ENCODE data around the gene DOCK8. TPM values are rescaled to one million over a fixed set of nuclear protein-coding genes. Genes with fewer than 3 reads are reported as not detected.
A peak's percentile ranks its signal among the peaks of the same experiment; 100 is the strongest.

Gene DOCK8
- total RNA-seq, 2 donors from 2014 or later = 5.2 to 9.5 TPM

GRCh38 chr9:450057-450456 is 235.4 kb downstream of the DOCK8 start:
- no peaks in the 10 kb centered on the region for H3K9me3 ChIP-seq
- TF ChIP-seq CTCF (IDR thresholded peaks at IDR 0.05) = no peak
- no peaks in the 10 kb centered on the region for H3K27me3 ChIP-seq
- DNase-seq (ENCODE audit: low spot score) = no peak
- H3K4me1 ChIP-seq = no peaks in the 10 kb centered on the region
- no peaks in the 10 kb centered on the region for H3K36me3 ChIP-seq
- no peak overlapping the region for H3K4me3 ChIP-seq
- no peak overlapping the region for H3K27ac ChIP-seq

GRCh38 chr9:450561-450960 is 235.9 kb downstream of the DOCK8 start:
- no peaks in the 10 kb centered on the region for H3K9me3 ChIP-seq
- H3K36me3 ChIP-seq = no peaks in the 10 kb centered on the region
- no peak for TF ChIP-seq CTCF (IDR thresholded peaks at IDR 0.05)
- DNase-seq (ENCODE audit: low spot score) = no peak
- no peak overlapping the region for H3K27ac ChIP-seq
- no peaks in the 10 kb centered on the region for H3K4me1 ChIP-seq
- H3K4me3 ChIP-seq = no peak overlapping the region
- no peaks in the 10 kb centered on the region for H3K27me3 ChIP-seq

GRCh38 chr9:453832-454231 is 239.2 kb downstream of the DOCK8 start:
- DNase-seq (ENCODE audit: low spot score) = no peak
- no peak for TF ChIP-seq CTCF (IDR thresholded peaks at IDR 0.05)
- H3K36me3 ChIP-seq = no peaks in the 10 kb centered on the region
- no peaks in the 10 kb centered on the region for H3K4me1 ChIP-seq
- no peak overlapping the region for H3K4me3 ChIP-seq
- H3K27me3 ChIP-seq = no peaks in the 10 kb centered on the region
- H3K27ac ChIP-seq = no peak overlapping the region
- H3K9me3 ChIP-seq = no peaks in the 10 kb centered on the region

GRCh38 chr9:456365-456764 is 241.7 kb downstream of the DOCK8 start:
- TF ChIP-seq CTCF (IDR thresholded peaks at IDR 0.05) = no peak
- Histone ChIP-seq H3K4me1 (no peaks in the 10 kb centered on the region), H3K9me3 (no peaks in the 10 kb centered on the region), H3K27ac (peak overlapping the region; percentile 49 to 76), H3K36me3 (no peaks in the 10 kb centered on the region), H3K4me3 (peak overlapping the region in 1 of 2 donors; percentile 3), H3K27me3 (no peaks in the 10 kb centered on the region)
- no peak for DNase-seq (ENCODE audit: low spot score)

- H3K4me1 ChIP-seq = no peaks in the 10 kb centered on the region
- H3K27me3 ChIP-seq = no peaks in the 10 kb centered on the region
- H3K4me3 ChIP-seq = no peak overlapping the region
- no peak overlapping the region for H3K27ac ChIP-seq
- TF ChIP-seq CTCF (IDR thresholded peaks at IDR 0.05) = no peak
- H3K36me3 ChIP-seq = no peaks in the 10 kb centered on the region
- DNase-seq (ENCODE audit: low spot score) = no peak
- H3K9me3 ChIP-seq = no peaks in the 10 kb centered on the region
Measured at GRCh38 chr9:458590-458989, 243.9 kb downstream of the DOCK8 start.

Data from right atrium auricular region (tissue), 2 donors.